Right atrium auricular region (tissue), 2 donors: ENCODE measurements around the gene PTGIR. TPM values are rescaled to one million over a fixed set of nuclear protein-coding genes. Genes with fewer than 3 reads are reported as not detected.

Experiments used
- DNase-seq: peaks from one replicate; pipeline ENCODE4 v3.0.0-alpha.2; 2019; ENCODE audit warnings: low spot score
- H3K27ac ChIP-seq, 2 donors: fragments of 200-600 bp; sonication (generic); 1 replicate in 1 of 2; 2 replicates in 1 of 2; pipeline ENCODE4 v1.5.1; 2016 to 2019
- H3K27me3 ChIP-seq, 2 donors: fragments of 200-600 bp; sonication (generic); one replicate each; pipeline versions ENCODE4 v1.5.1 to v1.6.0; 2017 to 2019
- H3K36me3 ChIP-seq: fragments of 200-600 bp; sonication (generic); one replicate; pipeline ENCODE4 v1.5.1; 2016
- H3K4me1 ChIP-seq, 2 donors: fragments of 200-600 bp; sonication (generic); one replicate each; pipeline versions ENCODE4 v1.5.1 to v1.6.0; 2017 to 2019
- H3K4me3 ChIP-seq, 2 donors: fragments of 200-600 bp; sonication (generic); 1 replicate in 1 of 2; 2 replicates in 1 of 2; pipeline ENCODE4 v1.5.1; 2017 to 2019; ENCODE audit warnings: mild to moderate bottlenecking in 1 of 2, moderate library complexity in 1 of 2
- H3K9me3 ChIP-seq, 2 donors: fragments of 200-600 bp; sonication (generic); one replicate each; pipeline ENCODE4 v1.5.1; 2019
- CTCF ChIP-seq, 2 donors: fragments of 200-600 bp; sonication (generic); IDR thresholded peaks; one replicate each; pipeline ENCODE4 v1.5.1; 2019; ENCODE audit warnings: antibody characterized with exemption in 2 of 2
- total RNA-seq, 2 donors: library from RNA; depleted of rRNA; stranded (reverse); fragments of >200 nt; gene quantifications; one replicate each; pipeline ENCODE4 v1.1.0, GENCODE V29; 2016

Gene PTGIR
- total RNA-seq, 2 donors from 2014 or later = 7.0 to 20.6 TPM

GRCh38 chr19:46603752-46604231 lies 21.1 kb downstream of the PTGIR start:
- no peaks in the 10 kb centered on the region for H3K27me3 ChIP-seq

GRCh38 chr19:46603195-46603637 lies 21.7 kb downstream of the PTGIR start:
- peaks cover 0 to 3% of the 10 kb centered on the region in 2 donors for H3K9me3 ChIP-seq
- peaks cover 0 to 56% of the 10 kb centered on the region in 2 donors for H3K4me1 ChIP-seq
- H3K36me3 ChIP-seq = peaks cover 29% of the 10 kb centered on the region
- H3K27ac ChIP-seq = peak overlapping the region; percentile 96 to 98
- DNase-seq = peak; percentile 57
- peak overlapping the region; percentile 7 to 98 for H3K4me3 ChIP-seq
- H3K27me3 ChIP-seq = no peaks in the 10 kb centered on the region
- TF ChIP-seq CTCF (IDR thresholded peaks at IDR 0.05) = no peak

More at GRCh38 chr19:46603752-46604231, 21.1 kb downstream of the PTGIR start:
- Histone ChIP-seq H3K4me1 (peaks cover 0 to 56% of the 10 kb centered on the region in 2 donors), H3K36me3 (peaks cover 34% of the 10 kb centered on the region), H3K4me3 (no peak overlapping the region), H3K27ac (peak overlapping the region in 1 of 2 donors; percentile 98), H3K9me3 (peaks cover 0 to 3% of the 10 kb centered on the region in 2 donors)
- peak; percentile 55 for DNase-seq
- TF ChIP-seq CTCF (IDR thresholded peaks at IDR 0.05) = no peak

- peak; percentile 66 for DNase-seq
- TF ChIP-seq CTCF (IDR thresholded peaks at IDR 0.05) = no peak
- H3K4me3 ChIP-seq = peak overlapping the region; percentile 96 to 98
- H3K27ac ChIP-seq = peak overlapping the region; percentile 96 to 98
- H3K4me1 ChIP-seq = peaks cover 0 to 56% of the 10 kb centered on the region in 2 donors
- H3K9me3 ChIP-seq = peaks cover 0 to 3% of the 10 kb centered on the region in 2 donors
- H3K27me3 ChIP-seq = no peaks in the 10 kb centered on the region
- H3K36me3 ChIP-seq = peaks cover 22% of the 10 kb centered on the region
Observed at GRCh38 chr19:46602392-46603194, 22.3 kb downstream of the PTGIR start.

- TF ChIP-seq CTCF (IDR thresholded peaks at IDR 0.05) = no peak
- Histone ChIP-seq H3K4me3 (peak within 1 kb of the TSS; percentile 96 to 98), H3K27me3 (no peaks in the 10 kb centered on the region), H3K27ac (peak within 1 kb of the TSS; percentile 96 to 98), H3K4me1 (peaks cover 0 to 48% of the 10 kb centered on the region in 2 donors), H3K9me3 (peaks cover 0 to 3% of the 10 kb centered on the region in 2 donors), H3K36me3 (peaks cover 12% of the 10 kb centered on the region)
- peak; percentile 57 for DNase-seq
Observed at GRCh38 chr19:46601318-46602224, 23.3 kb downstream of the PTGIR start, which contains the start of gene CALM3. TSS of gene CALM3 (plus strand) at chr19:46601330. CDS start at chr19:46601435, 105 bp downstream.
